K562 (cell line): ENCODE data around the gene CACNA1A. TPM values are rescaled to one million over a fixed set of nuclear protein-coding genes. Genes with fewer than 3 reads are reported as not detected.

ENCODE experiments used
- BHLHE40 ChIP-seq: IDR thresholded peaks from 2 replicates; pipeline ENCODE4 v1.6.1; 2011; ENCODE audit warnings: low read length, improper control_type of control experiment
- CBX5 ChIP-seq: IDR thresholded peaks from 2 replicates; pipeline ENCODE4 v1.6.1; 2014; ENCODE audit warnings: low read depth, borderline replicate concordance
- CCNT2 ChIP-seq: IDR thresholded peaks from 2 replicates; pipeline ENCODE4 v1.6.1; 2011; ENCODE audit warnings: borderline replicate concordance, low read depth, mild to moderate bottlenecking, moderate library complexity, mixed read lengths, low read length; ENCODE audit not compliant: insufficient read length; ENCODE audit errors: extremely low read depth
- CSDE1 ChIP-seq, 2 experiments: fragments of 450-650 bp; IDR thresholded peaks; 2 replicates each; pipeline ENCODE4 v1.6.1; 2016; ENCODE audit warnings: mild to moderate bottlenecking in 1 of 2
- ESRRA ChIP-seq: fragments of 450-650 bp; IDR thresholded peaks from 2 replicates; pipeline ENCODE4 v1.6.1; 2014; ENCODE audit warnings: low read depth, mild to moderate bottlenecking, moderate library complexity, borderline replicate concordance
- NFRKB ChIP-seq: fragments of 450-650 bp; IDR thresholded peaks from 2 replicates; pipeline ENCODE4 v1.6.1; 2016; ENCODE audit warnings: low read depth
- SLC30A9 ChIP-seq: fragments of 250-450 bp; sonication (Bioruptor Pico); IDR thresholded peaks from 2 replicates; pipeline ENCODE4 v1.8.0; 2022; ENCODE audit warnings: mild to moderate bottlenecking, moderate library complexity
- TAL1 ChIP-seq: fragments of 450-650 bp; IDR thresholded peaks from 2 replicates; pipeline ENCODE4 v1.6.1; 2016; ENCODE audit warnings: mild to moderate bottlenecking
- TCF3 ChIP-seq: sonication (generic); formaldehyde crosslinking; IDR thresholded peaks from 2 replicates; pipeline ENCODE4 v1.4.0; 2020; ENCODE audit warnings: mild to moderate bottlenecking, missing genetic modification reagents
- ZFX ChIP-seq: sonication (generic); formaldehyde crosslinking; IDR thresholded peaks from 2 replicates; pipeline ENCODE4 v1.8.0; 2022; ENCODE audit warnings: mild to moderate bottlenecking, missing genetic modification reagents, moderate library complexity
- ZNF12 ChIP-seq: sonication (generic); formaldehyde crosslinking; IDR thresholded peaks from 2 replicates; pipeline ENCODE4 v1.4.0; 2020; ENCODE audit warnings: mild to moderate bottlenecking, missing genetic modification reagents
- ZNF121 ChIP-seq: sonication (generic); formaldehyde crosslinking; conservative IDR thresholded peaks from 2 replicates; pipeline ENCODE4 v1.8.0; 2022; ENCODE audit warnings: missing genetic modification reagents
- ZNF165 ChIP-seq: fragments of 250-450 bp; sonication (Bioruptor Pico); IDR thresholded peaks from 2 replicates; pipeline ENCODE4 v1.4.0; 2020; ENCODE audit warnings: borderline replicate concordance
- ZNF239 ChIP-seq: fragments of 250-450 bp; sonication (Bioruptor Pico); IDR thresholded peaks from 2 replicates; pipeline ENCODE4 v1.4.0; 2020; ENCODE audit warnings: mild to moderate bottlenecking
- ZNF655 ChIP-seq: fragments of 250-450 bp; sonication (Bioruptor Pico); IDR thresholded peaks from 2 replicates; pipeline ENCODE4 v1.5.0; 2021
- polyA plus RNA-seq, 8 experiments: library from polyadenylated mRNA; depleted of rRNA in 4 of 8; stranded (reverse) in 5 of 8; unstranded in 3 of 8; fragments of >200 nt; fragmentation: Nextera tagmentation in 2 of 8; fragmentation: Illumina TruSeq in 1 of 8; extraction: Ambion mirVana in 2 of 8; extraction: Trizol in 1 of 8; gene quantifications; 2 replicates each; pipeline versions ENCODE4 v1.2.1 to v1.2.3, GENCODE V29; 2011 to 2014; ENCODE audit warnings: inconsistent platforms in 1 of 8, missing spikeins in 1 of 8
- total RNA-seq, 7 experiments: library from RNA; depleted of rRNA in 6 of 7; stranded (reverse); fragments of >200 nt in 6 of 7; fragmentation: Illumina TruSeq in 2 of 7; extraction: Trizol in 2 of 7; gene quantifications; 2 replicates each; pipeline versions ENCODE4 v1.2.1 to v1.2.3, GENCODE V29; 2011 to 2021; ENCODE audit warnings: low replicate concordance in 1 of 7
- TF ChIP-seq, protein P1 (sequence below): sonication (generic); formaldehyde crosslinking; IDR thresholded peaks from 2 replicates; pipeline ENCODE4 v1.8.1; 2023; ENCODE audit warnings: mild to moderate bottlenecking, missing genetic modification reagents
- TF ChIP-seq, protein P2 (sequence below): fragments of 450-650 bp; conservative IDR thresholded peaks from 2 replicates; pipeline ENCODE4 v1.6.1; 2016; ENCODE audit warnings: missing genetic modification characterization, low read depth, mild to moderate bottlenecking, control low read depth, missing compliant biosample characterization
- TF ChIP-seq, protein P3 (sequence below): sonication (generic); formaldehyde crosslinking; IDR thresholded peaks from 2 replicates; pipeline ENCODE4 v1.8.1; 2023; ENCODE audit warnings: missing genetic modification reagents, mild to moderate bottlenecking, borderline replicate concordance

The CACNA1A gene
- total and polyA plus RNA-seq, 9 of the 15 experiments (the other 6 are each of a cell fraction or from before 2014, with no cell fraction given): 0.03 to 0.20 (median 0.09) TPM; not detected in 1

GRCh38 chr19:13396250-13397080 lies 109.8 kb downstream of the CACNA1A start (continued):
- TF ChIP-seq, protein P1, sequence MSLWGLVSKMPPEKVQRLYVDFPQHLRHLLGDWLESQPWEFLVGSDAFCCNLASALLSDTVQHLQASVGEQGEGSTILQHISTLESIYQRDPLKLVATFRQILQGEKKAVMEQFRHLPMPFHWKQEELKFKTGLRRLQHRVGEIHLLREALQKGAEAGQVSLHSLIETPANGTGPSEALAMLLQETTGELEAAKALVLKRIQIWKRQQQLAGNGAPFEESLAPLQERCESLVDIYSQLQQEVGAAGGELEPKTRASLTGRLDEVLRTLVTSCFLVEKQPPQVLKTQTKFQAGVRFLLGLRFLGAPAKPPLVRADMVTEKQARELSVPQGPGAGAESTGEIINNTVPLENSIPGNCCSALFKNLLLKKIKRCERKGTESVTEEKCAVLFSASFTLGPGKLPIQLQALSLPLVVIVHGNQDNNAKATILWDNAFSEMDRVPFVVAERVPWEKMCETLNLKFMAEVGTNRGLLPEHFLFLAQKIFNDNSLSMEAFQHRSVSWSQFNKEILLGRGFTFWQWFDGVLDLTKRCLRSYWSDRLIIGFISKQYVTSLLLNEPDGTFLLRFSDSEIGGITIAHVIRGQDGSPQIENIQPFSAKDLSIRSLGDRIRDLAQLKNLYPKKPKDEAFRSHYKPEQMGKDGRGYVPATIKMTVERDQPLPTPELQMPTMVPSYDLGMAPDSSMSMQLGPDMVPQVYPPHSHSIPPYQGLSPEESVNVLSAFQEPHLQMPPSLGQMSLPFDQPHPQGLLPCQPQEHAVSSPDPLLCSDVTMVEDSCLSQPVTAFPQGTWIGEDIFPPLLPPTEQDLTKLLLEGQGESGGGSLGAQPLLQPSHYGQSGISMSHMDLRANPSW (CRISPR knock-in tag): no peak
- TF ChIP-seq CCNT2: no peak
- TF ChIP-seq, protein P2, sequence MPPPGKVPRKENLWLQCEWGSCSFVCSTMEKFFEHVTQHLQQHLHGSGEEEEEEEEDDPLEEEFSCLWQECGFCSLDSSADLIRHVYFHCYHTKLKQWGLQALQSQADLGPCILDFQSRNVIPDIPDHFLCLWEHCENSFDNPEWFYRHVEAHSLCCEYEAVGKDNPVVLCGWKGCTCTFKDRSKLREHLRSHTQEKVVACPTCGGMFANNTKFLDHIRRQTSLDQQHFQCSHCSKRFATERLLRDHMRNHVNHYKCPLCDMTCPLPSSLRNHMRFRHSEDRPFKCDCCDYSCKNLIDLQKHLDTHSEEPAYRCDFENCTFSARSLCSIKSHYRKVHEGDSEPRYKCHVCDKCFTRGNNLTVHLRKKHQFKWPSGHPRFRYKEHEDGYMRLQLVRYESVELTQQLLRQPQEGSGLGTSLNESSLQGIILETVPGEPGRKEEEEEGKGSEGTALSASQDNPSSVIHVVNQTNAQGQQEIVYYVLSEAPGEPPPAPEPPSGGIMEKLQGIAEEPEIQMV: no peak
- no peak for TF ChIP-seq SLC30A9 (CRISPR knock-in tag)
- TF ChIP-seq ZNF165 (CRISPR knock-in tag): no peak
- TF ChIP-seq ZNF12 (CRISPR knock-in tag): no peak
- TF ChIP-seq ESRRA: no peak
- TF ChIP-seq BHLHE40: peak; percentile 63; the same call in 1 of the 2 replicates
- no peak for TF ChIP-seq ZNF239 (CRISPR knock-in tag)
- peak; percentile 44; the same call in 1 of the 2 replicates for TF ChIP-seq TAL1
- TF ChIP-seq, protein P3, sequence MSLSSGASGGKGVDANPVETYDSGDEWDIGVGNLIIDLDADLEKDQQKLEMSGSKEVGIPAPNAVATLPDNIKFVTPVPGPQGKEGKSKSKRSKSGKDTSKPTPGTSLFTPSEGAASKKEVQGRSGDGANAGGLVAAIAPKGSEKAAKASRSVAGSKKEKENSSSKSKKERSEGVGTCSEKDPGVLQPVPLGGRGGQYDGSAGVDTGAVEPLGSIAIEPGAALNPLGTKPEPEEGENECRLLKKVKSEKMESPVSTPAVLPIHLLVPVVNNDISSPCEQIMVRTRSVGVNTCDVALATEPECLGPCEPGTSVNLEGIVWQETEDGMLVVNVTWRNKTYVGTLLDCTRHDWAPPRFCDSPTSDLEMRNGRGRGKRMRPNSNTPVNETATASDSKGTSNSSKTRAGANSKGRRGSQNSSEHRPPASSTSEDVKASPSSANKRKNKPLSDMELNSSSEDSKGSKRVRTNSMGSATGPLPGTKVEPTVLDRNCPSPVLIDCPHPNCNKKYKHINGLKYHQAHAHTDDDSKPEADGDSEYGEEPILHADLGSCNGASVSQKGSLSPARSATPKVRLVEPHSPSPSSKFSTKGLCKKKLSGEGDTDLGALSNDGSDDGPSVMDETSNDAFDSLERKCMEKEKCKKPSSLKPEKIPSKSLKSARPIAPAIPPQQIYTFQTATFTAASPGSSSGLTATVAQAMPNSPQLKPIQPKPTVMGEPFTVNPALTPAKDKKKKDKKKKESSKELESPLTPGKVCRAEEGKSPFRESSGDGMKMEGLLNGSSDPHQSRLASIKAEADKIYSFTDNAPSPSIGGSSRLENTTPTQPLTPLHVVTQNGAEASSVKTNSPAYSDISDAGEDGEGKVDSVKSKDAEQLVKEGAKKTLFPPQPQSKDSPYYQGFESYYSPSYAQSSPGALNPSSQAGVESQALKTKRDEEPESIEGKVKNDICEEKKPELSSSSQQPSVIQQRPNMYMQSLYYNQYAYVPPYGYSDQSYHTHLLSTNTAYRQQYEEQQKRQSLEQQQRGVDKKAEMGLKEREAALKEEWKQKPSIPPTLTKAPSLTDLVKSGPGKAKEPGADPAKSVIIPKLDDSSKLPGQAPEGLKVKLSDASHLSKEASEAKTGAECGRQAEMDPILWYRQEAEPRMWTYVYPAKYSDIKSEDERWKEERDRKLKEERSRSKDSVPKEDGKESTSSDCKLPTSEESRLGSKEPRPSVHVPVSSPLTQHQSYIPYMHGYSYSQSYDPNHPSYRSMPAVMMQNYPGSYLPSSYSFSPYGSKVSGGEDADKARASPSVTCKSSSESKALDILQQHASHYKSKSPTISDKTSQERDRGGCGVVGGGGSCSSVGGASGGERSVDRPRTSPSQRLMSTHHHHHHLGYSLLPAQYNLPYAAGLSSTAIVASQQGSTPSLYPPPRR (CRISPR knock-in tag): no peak
- no peak for TF ChIP-seq CSDE1 (IDR thresholded peaks at IDR 0.05)
- TF ChIP-seq ZFX (CRISPR knock-in tag): no peak
- TF ChIP-seq ZNF655 (CRISPR knock-in tag): no peak
- TF ChIP-seq CBX5: no peak
- TF ChIP-seq TCF3 (CRISPR knock-in tag): peak; percentile 41; the same call in 1 of the 2 replicates
- no peak for TF ChIP-seq ZNF121 (CRISPR knock-in tag)
- no peak for TF ChIP-seq NFRKB
